Upper lobe of left lung (tissue), 4 donors: Measurements from ENCODE around the gene LILRB5.
A peak's percentile ranks its signal among the peaks of the same experiment; 100 is the strongest.

Experiments
- CTCF ChIP-seq, 6 experiments: fragments of 450-650 bp in 4 of 6; fragments of 200-600 bp in 2 of 6; sonication (generic) in 2 of 6; IDR thresholded peaks; one replicate each; pipeline ENCODE4 v1.5.1; 2016 to 2019; ENCODE audit warnings: antibody characterized with exemption in 6 of 6
- EP300 ChIP-seq, 4 donors: sonication (generic); formaldehyde crosslinking; IDR thresholded peaks; one replicate each; pipeline ENCODE4 v1.5.1; 2017; ENCODE audit warnings: antibody characterized with exemption in 4 of 4, control low read depth in 2 of 4
- POLR2A ChIP-seq, 4 donors: fragments of 450-650 bp; IDR thresholded peaks; one replicate each; pipeline ENCODE4 v1.5.1; 2016 to 2017; ENCODE audit warnings: antibody characterized with exemption in 4 of 4, mild to moderate bottlenecking in 2 of 4
- POLR2AphosphoS5 ChIP-seq, 2 donors: sonication (generic); formaldehyde crosslinking; IDR thresholded peaks; one replicate each; pipeline ENCODE4 v1.5.1; 2017; ENCODE audit warnings: antibody characterized with exemption in 2 of 2

DNA sequence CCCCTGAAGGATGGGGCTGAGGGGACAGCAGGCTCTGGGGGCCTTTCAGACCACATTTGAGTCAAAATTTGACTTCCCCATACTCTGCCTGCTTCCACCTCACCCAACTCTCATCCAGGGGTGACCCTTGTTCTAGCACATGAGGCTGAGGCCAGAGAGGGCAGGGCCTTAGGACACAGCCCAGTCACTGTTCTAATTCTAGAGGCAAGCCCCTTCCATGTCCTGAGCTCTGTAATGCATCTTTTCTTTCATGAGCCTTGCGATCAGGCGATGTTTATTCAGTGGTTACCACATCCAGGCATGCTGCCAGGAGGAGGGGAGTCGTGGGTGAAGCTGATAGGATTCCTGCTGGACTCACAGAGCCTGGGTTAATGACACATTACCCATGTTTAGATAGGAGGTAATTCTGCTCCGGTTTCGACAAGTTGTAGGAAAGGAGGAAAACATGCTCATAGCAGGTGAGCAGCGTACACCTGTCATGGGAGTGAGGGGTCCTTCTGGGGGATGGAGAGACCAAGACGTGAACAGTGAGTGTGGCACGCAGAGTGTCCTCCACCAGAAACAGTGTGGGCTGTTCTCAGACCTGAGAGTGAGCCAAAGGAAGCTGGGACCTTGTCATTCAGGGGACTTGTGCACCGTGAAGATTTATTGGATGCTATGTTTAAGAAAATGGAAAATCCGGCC, 47.1 kb downstream of the LILRB5 start:
- no peak for TF ChIP-seq CTCF (IDR thresholded peaks at IDR 0.05)
- peak in 2 of 4 donors; percentile 45 to 79 for TF ChIP-seq POLR2A (IDR thresholded peaks at IDR 0.05)
- TF ChIP-seq POLR2AphosphoS5 (IDR thresholded peaks at IDR 0.05), result peak; percentile 84 to 88
- TF ChIP-seq EP300 (IDR thresholded peaks at IDR 0.05), result peak in 2 of 4 donors; percentile 76 to 96
